Occipital lobe (tissue), 2 donors: ENCODE results near the gene GTF3C1. TPM values are rescaled to one million over a fixed set of nuclear protein-coding genes. Genes with fewer than 3 reads are reported as not detected.
"Not testable (repeated sequence)": the region's sequence is repeated elsewhere in the genome, so short reads cannot be mapped to it uniquely, and the experiment has no call there.

Source experiments
- DNase-seq: peaks from one replicate; lab custom pipeline; 2025; lab: John Stamatoyannopoulos, UW
- total RNA-seq: library from RNA; depleted of rRNA; stranded (reverse); fragments of >200 nt; gene quantifications from one replicate; pipeline ENCODE4 v1.2.3, GENCODE V29; 2014

The GTF3C1 gene
- total RNA-seq, 1 donor from 2014 or later, result 66.0 TPM

DNA sequence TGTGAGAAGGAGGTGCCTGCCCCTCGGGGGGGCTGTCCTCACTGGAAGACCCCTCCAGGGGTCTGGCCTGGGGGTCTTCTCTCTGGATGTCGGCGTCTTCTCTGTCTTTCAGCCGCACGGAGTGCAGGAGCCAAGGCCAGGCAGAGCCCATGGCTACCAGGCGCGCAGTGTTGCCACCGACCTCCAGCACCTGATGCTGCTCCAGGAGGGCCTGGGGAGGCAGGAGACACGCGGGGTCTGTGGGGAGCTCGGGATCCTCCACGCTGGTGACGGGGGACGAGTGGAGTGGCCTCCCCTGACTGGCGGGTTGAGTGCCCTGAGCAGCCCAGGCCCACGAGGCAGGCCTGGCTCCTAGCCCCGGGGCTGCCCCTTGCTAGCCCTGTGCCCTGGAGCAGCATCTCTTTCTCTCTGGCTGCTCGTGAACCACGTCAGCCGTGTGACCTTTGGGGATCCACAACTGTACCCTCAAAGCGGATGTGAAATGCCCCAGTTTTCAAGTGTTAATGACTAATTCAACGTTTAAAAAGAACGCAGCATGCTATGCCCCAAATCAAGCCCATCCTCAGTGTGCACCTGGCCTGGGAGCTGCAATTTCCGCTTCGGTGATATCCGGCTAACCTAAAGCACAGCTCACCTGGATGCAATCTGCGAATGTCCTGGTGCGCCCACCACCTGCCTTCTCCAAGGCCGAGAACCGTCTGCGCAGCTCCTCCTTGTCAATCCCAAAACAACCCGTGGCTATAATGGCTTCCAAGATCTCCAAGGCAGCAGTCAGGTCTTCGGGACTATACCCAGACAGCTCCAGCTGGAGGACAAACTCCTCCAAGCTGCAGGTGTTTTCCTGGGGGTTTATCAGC is 84.9 kb downstream of the GTF3C1 start:
- DNase-seq, result no peak

DNA sequence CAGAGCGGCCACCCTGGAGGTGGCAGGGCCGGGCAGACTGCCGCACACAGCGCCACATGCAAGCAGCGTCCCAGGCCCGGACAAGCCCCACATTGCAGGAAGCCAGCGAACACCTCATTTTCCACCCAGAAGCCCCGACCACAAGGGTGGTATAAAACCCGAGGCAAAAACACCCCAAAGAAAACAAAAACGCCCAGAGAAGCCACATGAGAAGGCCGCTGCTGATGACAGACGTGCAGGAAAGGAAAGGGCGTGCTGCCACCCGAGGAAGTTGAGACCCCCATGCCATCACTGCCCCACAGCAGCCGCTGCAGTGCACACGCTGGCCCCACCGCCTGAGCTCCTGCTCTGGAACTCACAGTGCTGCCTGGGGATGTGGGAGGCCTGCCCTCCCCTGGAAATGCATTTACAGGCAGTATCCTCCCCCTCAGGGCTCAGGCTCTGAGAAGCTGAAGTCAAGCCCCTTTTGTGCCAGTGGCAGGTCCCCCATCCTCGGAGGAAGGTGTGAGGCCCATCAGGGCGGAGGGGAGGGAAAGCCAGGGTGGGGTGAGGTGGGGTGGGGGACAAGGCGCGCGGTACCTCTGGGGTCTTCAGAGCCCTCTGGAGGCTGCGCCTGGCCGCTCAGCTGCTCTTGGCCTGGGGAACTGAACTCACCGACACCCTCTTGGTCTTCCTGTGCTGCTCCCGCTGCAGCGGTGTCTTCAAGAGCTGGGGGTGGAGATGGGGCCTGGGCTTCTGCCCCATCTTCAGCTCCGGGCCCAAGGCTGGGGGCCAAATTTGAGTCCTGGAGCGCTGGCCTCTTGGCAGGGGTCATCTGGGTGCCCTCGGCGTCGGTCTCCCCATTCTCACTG is 85.7 kb downstream of the GTF3C1 start:
- DNase-seq, result no peak

DNA sequence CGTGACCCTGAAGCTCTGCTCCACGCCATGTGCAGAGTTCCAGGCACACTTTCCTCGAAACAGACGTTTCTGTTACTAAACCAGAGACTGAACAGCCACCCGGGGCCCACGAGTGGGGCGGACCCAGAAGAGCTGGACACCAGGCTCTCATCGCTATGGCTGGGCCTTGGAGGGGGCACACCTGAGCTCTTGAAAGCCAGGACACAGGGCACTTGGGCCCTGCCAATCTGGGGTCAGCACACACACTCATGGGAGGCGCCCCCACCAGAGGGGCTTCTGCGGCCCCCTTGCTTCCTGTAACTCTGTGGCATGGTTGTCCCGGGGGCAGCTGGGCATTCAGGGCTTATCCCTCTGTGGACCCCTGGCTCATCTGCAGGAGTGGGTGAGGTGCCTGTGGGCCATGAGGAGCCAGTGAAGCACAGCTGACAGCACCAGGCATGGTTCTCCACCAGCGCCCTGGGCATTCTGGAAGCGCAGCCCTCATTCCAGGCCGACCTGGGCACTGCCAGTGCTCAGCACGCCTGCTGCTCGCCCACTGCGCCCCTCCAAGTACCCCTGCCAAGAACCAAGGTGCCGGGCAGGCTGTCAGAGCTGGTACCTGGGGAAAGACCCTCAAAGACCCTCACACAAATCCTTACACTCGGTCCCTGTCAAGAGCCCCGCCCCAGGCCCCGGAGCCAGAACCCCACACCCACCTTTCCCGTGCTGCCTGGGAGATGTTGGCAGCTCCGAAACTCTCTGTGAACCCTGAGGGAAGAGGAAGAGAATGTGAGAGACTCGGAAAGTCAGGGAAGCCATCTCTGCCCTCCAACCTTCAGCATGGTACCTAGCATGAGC is 86.6 kb downstream of the GTF3C1 start:
- DNase-seq, result no peak

DNA sequence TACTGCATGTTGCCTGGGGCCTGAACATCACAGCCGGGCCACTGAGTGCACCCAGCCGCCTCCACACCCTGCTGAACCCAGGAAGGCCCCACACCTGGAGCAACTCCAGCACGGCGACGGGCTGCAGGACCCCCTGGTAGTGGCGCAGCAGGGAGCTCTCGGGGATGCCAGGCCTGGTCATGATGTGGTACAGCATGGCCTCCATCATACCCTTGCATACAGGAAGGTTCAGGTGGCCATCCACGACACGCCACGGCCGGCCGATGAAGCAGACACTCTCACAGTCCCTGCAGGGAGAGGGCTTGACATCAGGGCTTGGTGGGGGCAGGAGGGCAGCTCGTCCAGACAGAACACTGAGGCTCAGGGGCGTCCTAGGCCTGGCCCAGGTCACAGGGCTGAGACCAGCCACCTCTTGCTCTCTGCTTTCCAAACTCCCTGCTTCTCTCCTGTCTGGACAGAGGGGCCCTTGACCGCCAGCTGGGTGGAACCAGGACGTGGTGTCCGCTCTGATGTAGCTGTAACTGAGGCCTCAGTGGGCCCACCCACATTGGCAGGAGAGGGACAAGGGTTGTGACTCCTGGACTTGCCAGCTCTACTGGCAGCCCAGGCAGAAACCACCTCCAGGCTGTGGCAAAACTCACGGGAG is 87.4 kb downstream of the GTF3C1 start:
- DNase-seq, result no peak

DNA sequence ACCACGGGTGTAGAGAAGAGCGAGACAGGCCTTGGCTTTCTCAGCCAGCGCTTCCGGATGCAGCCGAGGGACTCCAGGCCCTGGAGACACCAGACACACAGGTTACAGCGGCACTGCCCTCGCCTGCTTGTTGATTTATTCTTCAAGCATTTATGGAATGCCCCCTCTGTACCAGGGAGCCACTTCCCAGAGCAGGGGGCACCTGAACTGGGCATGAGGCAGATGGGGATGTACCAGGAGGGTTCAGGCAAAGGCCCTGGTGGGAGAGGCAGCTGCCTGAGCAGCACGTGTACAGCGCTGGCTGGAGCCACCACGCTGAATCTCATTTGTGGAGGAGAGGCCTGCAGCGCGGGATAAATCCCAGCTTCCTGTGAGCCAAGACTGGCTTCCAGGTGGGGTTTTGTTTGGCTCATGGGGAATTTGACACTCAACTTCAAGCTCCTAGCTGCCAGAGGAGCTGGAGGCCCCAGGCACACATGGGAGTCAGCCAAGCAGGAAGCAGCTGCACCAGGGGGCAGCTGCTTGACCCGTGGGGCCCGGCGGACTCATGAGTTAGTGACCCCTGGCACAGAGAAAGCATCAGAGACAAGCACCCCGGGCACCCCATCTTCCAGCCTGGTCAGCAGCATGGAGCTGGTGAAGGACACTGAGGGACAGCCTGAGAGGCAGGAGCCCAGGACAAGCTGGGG is 88.1 kb downstream of the GTF3C1 start:
- DNase-seq, result no peak

DNA sequence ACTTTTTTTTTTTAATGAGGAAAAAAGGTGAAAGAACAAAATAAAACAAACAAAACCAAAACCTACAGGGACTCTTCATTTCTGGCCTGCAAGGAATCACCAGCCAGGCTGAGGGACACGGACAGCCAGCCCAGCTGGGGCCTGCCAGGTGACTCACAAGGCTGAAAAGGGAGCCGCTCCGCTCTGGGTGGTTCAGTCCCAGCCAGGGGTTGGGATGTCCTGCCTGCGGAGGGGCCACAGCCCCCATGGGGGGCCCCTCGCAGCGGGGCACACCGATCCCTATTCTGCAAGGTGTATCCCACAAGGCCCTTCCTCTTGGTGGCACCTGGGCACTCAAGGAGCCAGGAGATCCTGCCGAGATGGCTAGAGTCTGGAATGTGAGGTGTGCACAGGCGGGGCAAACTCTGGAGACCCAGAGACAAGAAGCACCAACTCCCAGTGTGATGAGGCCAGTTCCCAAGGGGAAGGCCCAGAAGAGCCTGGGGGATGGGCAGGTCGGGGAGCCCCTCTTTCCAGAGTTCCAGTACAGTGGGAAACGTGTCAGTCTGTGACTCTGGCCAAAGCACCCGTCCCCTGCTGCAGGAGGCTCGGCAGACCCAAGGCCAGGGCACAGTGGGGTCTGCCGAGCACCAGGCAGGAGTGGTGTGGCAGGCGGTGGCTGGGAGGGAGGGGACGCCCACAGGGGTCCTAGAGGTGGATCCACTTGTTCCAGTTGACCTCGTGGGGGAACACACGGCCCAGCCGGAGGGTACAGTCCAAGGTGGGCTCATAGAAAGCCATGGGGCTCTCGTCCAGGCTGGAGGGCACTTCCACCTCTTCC is 88.8 kb downstream of the GTF3C1 start:
- no peak for DNase-seq

DNA sequence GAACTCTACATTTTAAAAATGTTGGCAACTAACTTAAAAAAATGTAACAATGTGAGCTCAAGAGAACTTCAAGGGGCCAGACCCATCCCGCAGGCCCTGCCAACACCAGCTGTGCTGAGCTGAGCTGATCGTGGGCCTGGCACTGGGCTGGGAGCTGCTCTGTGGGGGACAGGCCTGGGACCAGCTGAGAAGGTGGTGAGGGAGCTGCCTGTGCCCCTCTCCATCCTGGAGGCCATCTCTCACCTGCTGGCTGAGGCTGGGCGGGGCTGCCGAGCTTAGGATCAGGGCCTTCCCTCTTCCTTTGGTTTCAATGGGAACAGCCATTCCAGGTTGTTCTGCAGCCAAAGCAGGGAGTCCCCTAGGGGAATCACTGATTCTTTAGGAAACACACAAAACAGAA is 89.5 kb downstream of the GTF3C1 start:
- DNase-seq, result no peak

DNA sequence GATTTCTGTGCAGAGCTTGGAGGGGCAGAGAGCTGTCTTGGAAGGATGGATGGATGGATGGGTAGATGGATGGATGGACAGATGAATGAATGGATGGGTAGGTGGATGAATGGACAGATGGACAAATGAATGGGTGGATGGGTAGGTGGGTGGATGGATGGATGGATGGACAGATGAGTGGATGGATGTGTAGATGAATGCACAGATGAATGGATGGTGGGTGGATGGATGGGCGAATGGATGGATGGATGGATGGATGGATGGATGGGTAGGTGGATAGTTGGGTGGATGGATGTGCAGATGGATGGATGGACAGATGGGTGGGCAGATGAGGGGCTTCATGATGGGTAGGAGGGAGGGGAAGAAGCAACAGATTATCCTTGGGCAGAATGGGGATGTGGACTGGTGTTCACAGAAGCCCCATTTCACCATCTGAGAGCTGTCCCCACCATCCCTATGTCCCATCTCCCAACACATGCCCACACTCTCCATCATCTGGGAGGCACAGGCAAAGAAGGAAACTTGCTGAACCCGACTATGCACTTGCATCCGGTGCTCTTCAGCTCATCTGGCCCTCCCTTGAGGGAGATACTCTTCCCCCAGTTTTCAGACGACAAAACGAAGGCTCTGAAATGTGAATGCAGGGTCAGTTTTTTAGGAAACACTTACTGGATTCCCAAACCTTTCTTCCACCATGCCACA is 90.6 kb downstream of the GTF3C1 start:
- DNase-seq, result no peak

DNA sequence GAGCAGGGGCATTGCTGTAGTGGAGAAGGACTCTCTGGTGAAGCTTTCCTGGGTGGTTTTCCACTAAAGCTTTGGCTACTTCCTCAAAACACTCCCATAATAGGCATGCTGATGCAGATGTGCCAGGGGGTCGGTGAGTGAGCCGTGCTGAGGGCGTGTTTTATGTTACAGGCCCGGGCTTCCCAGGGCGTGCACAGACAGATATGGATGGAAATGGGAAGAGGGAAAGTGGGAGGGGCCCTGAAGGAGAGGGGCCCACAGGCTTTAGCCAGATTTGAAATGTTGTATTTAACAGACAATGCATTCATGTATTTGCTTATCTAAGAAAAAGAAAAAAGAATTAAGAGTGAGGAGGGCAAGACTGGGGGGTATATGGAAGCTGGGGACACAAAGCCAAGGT is 91.5 kb downstream of the GTF3C1 start:
- no peak for DNase-seq

DNA sequence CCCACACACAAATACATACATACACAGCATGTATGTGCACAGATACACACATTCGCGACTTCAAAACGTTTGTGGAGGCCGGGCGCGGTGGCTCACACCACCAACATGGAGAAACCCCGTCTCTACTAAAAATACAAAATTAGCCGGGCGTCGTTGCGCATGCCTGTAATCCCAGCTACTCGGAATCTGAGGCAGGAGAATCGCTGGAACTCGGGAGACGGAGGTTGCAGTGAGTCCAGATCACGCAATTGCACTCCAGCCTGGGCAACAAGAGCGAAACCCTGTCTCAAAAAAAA is 92.2 kb downstream of the GTF3C1 start:
- DNase-seq, result not testable (repeated sequence)

DNA sequence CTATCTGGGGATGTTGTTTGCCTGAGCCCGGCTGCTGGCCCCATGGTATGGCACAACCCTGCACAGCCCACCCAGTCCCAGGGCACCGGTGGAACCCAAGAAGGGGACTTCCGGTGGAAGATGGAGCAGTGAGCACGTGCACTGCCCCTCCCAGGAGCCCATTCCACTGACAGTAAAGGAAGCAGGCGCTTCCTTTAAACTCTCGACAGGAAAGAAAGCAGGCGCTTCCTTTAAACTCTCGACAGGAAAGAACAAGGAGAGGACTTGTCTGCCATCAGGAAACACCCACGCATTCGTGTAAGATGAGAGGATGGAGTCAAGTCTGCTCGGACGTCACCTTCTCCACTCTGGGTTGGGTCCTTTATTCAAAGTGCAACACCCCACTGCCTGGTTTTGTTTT is 94.0 kb downstream of the GTF3C1 start:
- no peak for DNase-seq

DNA sequence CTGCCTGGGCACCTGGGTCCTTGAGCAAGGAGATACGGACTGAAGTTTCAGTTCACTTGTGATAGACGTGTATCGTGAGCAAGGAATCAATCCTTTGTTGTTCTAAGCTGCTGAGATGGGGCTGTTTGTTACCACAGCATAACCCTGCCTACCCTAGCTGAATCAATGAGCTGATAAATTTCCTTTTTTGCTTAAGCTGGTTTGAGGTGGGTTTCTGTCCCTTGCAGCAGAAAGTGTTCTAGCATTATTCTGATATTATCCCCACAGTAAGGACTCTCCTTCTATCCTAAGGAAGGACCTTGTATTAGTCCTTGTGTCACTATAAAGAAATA is 96.3 kb downstream of the GTF3C1 start:
- DNase-seq, result no peak

DNA sequence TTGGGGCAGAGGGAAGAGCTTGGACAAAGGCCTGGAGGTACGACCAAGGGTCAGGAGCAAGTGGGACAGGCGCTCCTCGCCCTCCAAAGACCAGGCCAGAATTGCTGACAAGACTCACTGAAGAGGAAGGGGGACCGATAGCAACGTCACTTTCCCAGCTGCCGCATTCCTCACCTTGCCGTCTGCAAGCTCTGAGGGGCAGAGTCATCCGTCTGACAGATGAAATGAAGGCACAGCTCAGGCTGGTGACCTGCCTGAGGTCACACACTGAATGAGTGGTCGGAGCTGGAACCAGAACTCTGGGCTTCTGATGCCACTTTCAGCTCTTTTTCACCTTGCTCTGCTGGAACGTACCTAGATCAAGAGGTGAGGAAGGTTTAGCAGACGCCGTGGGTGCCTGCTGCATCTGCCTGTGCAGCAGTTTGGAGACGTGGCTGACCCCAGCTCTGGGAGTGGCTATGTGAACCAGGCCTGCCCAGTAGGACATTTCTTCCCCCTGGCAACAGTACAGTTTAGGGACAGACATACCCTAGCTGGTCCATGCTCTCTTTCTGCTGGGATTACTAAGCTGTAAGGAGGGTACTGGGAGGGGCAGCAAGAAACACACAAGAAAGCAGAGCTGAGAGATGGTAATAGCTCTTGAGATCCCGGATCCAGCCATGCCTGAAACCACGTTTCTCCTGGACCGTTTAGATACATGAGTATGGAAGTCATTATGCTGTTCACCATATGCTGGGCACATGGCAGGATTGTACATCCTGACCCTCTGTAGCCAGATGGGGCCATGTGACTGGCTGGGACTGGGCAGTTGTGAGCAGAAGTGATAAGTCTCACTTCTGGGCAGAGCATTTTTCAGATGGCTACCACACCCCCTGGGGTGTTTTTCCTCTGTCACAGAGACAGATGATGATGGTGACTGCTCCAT is 96.9 kb downstream of the GTF3C1 start:
- DNase-seq, result no peak

DNA sequence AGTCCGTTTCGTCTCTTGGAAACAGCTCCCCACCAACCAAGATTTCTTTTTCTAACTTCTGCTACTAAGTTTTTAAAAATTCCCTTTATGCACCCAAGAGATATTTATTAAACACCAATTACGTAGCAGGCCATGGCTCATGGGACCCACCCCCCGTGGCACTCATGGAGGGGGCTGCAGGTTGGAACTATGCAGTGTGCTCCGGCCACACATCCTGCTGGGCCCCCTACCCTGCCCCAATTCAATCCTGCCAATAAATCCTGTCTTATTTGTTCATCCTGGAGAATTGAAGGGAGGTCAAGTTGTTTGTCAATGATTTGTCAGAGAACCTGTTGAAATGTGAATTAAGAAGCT is 99.5 kb downstream of the GTF3C1 start:
- DNase-seq, result no peak

DNA sequence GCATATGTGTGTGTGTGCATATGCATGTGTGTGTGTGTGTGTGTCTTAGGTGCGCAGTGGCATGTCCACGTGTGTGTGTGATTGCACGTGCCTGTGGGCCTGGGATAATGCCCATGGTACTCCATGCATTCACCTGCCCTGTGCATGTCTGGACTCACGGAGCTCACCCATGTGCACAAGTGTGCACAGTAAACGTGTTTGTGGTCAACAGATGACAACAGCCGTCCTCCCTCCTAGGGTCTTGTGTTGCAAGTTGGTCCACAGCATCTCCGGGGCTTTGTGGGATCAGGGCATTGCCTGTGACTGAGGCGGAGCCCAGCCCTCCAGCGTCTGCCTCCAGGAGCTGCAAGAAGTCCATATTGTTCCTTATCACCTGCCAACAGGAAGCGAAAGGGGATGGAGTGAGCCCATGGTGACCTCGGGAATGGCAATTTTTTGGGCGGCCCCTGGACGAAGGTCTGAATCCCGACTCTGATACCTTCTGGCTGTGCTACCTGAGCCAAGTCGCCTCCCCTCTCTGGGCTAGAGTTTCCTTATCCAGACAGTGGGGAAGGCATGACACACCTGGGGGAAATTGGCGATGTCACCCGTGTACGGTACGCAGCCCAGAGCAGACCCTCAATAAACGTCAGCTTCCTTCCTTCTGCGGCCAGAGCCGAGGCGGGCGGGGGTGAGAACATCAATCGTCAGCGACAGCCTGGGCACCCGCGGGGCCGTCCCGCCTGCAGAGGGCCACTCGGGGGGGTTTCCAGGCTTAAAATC is 100.1 kb downstream of the GTF3C1 start:
- DNase-seq, result no peak

DNA sequence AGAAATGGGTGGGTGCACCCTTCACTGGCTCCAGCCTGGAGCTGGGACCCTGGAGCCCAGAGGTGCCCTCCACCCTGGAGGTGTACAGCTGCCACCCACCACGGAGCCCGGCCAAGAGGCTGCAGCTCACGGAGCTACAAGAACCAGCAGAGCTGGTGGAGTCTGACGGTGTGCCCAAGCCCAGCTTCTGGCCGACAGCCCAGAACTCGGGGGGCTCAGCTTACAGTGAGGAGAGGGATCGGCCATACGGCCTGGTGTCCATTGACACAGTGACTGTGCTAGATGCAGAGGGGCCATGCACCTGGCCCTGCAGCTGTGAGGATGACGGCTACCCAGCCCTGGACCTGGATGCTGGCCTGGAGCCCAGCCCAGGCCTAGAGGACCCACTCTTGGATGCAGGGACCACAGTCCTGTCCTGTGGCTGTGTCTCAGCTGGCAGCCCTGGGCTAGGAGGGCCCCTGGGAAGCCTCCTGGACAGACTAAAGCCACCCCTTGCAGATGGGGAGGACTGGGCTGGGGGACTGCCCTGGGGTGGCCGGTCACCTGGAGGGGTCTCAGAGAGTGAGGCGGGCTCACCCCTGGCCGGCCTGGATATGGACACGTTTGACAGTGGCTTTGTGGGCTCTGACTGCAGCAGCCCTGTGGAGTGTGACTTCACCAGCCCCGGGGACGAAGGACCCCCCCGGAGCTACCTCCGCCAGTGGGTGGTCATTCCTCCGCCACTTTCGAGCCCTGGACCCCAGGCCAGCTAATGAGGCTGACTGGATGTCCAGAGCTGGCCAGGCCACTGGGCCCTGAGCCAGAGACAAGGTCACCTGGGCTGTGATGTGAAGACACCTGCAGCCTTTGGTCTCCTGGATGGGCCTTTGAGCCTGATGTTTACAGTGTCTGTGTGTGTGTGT is 100.9 kb downstream of the GTF3C1 start:
- no peak for DNase-seq

DNA sequence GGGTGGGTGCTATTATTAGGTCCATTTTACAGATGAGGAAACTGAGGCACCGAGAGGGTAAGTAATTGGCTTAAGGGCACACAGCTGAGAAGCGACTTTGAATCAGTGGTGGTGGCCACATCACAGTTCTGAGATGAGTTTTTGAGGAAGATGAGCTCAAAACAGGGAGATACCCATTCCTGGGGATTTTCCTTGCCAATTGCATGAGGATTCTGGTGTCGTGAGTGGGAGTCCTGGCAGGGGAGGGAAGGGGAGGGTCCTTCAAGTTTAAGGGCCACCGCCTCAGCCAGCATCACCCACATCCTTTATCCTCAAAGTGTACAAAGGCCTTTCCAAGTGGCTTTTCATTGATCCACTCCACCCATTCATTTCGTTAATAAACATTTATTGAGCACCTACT is 102.4 kb downstream of the GTF3C1 start:
- no peak for DNase-seq
